NCI-H2171 (cell line): ENCODE measurements around the gene BTBD8.
A peak's percentile ranks its signal among the peaks of the same experiment; 100 is the strongest.
"Not testable (repeated sequence)": the region's sequence is repeated elsewhere in the genome, so short reads cannot be mapped to it uniquely, and the experiment has no call there.

ENCODE experiments used
- DNase-seq: peaks from one replicate; lab custom pipeline; 2025; lab: John Stamatoyannopoulos, UW

Gene BTBD8

GRCh38 chr1:92080128-92080985 lies at the start of gene BTBD8:
Gene BTBD8 (plus strand): TSS chr1:92080345. CDS start chr1:92080572, 227 bp downstream.
- peak; percentile 14 for DNase-seq

- DNase-seq, result no peak
These were observed 49.5 kb upstream of the BTBD8 start for GRCh38 chr1:92030656-92031107.

GRCh38 chr1:92031281-92032110 lies 48.6 kb upstream of the BTBD8 start:
- DNase-seq, result no peak

- no peak for DNase-seq
These were observed 42.7 kb upstream of the BTBD8 start for GRCh38 chr1:92037400-92037799.

GRCh38 chr1:92038695-92039346 lies 41.3 kb upstream of the BTBD8 start:
- DNase-seq, result no peak

GRCh38 chr1:92040971-92041370 lies 39.2 kb upstream of the BTBD8 start:
- DNase-seq, result no peak

GRCh38 chr1:92043621-92044020 lies 36.5 kb upstream of the BTBD8 start:
- no peak for DNase-seq

- DNase-seq, result no peak
These were observed 34.2 kb upstream of the BTBD8 start for GRCh38 chr1:92045766-92046495.

- no peak for DNase-seq
These were observed 28.2 kb upstream of the BTBD8 start for GRCh38 chr1:92051948-92052347.

- no peak for DNase-seq
These were observed 15.1 kb upstream of the BTBD8 start for GRCh38 chr1:92065042-92065441.

- no peak for DNase-seq
These were observed 13.8 kb upstream of the BTBD8 start for GRCh38 chr1:92066321-92066720.

GRCh38 chr1:92070892-92071291 lies 9.3 kb upstream of the BTBD8 start:
- DNase-seq, result no peak

- not testable (repeated sequence) for DNase-seq
These were observed 5.7 kb upstream of the BTBD8 start for GRCh38 chr1:92074446-92074845.

- no peak for DNase-seq
These were observed 4.8 kb upstream of the BTBD8 start, which contains the start of gene SETSIP for GRCh38 chr1:92075311-92075710. Gene SETSIP (minus strand): TSS chr1:92075411. CDS start chr1:92075411, 0 bp downstream.

GRCh38 chr1:92076363-92076762 lies 3.8 kb upstream of the BTBD8 start:
- DNase-seq, result no peak

- not testable (repeated sequence) for DNase-seq
These were observed 2.1 kb upstream of the BTBD8 start for GRCh38 chr1:92078077-92078476.

GRCh38 chr1:92079441-92079840 lies 704 bp upstream of the BTBD8 start:
- no peak for DNase-seq

GRCh38 chr1:92081031-92081430 lies 886 bp downstream of the BTBD8 start:
- DNase-seq, result no peak

GRCh38 chr1:92084651-92085050 lies 4.5 kb downstream of the BTBD8 start:
- no peak for DNase-seq

- no peak for DNase-seq
These were observed 5.6 kb downstream of the BTBD8 start for GRCh38 chr1:92085727-92086126.

GRCh38 chr1:92087542-92087941 lies 7.4 kb downstream of the BTBD8 start:
- no peak for DNase-seq

- DNase-seq, result no peak
These were observed 11.5 kb downstream of the BTBD8 start for GRCh38 chr1:92091625-92092024.
